Subcutaneous adipose tissue (tissue), 4 donors: Measurements from ENCODE around the gene SLC17A7. TPM values are rescaled to one million over a fixed set of nuclear protein-coding genes. Genes with fewer than 3 reads are reported as not detected.

Experiments
- total RNA-seq, 4 donors: library from RNA; depleted of rRNA; stranded (reverse); fragments of >200 nt; gene quantifications; one replicate each; pipeline ENCODE4 v1.1.0, GENCODE V29; 2016
- TF ChIP-seq, protein P1 (sequence below): fragments of 450-650 bp; IDR thresholded peaks from one replicate; pipeline ENCODE4 v1.5.1; 2016; ENCODE audit warnings: low read depth, mild to moderate bottlenecking, control low read depth, antibody characterized with exemption, moderate library complexity

SLC17A7 gene
- total RNA-seq, 4 donors from 2014 or later: 1.7 to 3.6 (median 2.8) TPM

DNA sequence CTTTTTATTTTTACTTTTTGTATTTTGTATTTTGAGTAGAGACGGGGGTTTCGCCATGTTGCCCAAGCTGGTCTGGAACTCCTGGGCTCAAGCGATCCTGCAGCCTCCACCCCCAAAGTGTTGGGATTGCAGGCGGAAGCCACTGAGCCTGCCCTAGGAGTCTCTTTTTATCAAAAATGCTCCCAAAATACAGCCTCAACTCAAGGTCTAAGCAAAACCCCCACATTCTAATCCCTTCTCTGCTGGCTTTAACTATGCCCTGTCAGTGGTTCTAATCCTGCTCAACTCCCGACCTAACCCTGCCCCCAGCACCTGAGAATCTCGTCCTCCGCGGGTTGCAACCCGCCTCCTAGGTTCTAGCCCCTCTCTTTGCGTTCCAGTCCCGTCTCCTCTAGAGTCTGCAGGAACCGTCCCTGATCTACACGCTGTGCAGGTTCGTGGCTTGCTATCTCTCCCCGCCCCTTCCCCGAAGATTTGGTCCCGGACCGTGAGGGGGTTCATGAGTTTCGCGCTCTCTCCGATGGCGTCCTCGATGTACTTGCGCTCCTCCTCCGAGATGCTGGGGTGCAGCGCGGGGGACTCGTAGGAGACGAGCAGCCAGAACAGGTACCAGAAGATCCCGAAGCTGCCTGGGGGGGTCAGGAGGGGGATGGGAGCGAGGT is 8.0 kb downstream of the SLC17A7 start:
- TF ChIP-seq, protein P1, sequence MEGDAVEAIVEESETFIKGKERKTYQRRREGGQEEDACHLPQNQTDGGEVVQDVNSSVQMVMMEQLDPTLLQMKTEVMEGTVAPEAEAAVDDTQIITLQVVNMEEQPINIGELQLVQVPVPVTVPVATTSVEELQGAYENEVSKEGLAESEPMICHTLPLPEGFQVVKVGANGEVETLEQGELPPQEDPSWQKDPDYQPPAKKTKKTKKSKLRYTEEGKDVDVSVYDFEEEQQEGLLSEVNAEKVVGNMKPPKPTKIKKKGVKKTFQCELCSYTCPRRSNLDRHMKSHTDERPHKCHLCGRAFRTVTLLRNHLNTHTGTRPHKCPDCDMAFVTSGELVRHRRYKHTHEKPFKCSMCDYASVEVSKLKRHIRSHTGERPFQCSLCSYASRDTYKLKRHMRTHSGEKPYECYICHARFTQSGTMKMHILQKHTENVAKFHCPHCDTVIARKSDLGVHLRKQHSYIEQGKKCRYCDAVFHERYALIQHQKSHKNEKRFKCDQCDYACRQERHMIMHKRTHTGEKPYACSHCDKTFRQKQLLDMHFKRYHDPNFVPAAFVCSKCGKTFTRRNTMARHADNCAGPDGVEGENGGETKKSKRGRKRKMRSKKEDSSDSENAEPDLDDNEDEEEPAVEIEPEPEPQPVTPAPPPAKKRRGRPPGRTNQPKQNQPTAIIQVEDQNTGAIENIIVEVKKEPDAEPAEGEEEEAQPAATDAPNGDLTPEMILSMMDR: no peak

DNA sequence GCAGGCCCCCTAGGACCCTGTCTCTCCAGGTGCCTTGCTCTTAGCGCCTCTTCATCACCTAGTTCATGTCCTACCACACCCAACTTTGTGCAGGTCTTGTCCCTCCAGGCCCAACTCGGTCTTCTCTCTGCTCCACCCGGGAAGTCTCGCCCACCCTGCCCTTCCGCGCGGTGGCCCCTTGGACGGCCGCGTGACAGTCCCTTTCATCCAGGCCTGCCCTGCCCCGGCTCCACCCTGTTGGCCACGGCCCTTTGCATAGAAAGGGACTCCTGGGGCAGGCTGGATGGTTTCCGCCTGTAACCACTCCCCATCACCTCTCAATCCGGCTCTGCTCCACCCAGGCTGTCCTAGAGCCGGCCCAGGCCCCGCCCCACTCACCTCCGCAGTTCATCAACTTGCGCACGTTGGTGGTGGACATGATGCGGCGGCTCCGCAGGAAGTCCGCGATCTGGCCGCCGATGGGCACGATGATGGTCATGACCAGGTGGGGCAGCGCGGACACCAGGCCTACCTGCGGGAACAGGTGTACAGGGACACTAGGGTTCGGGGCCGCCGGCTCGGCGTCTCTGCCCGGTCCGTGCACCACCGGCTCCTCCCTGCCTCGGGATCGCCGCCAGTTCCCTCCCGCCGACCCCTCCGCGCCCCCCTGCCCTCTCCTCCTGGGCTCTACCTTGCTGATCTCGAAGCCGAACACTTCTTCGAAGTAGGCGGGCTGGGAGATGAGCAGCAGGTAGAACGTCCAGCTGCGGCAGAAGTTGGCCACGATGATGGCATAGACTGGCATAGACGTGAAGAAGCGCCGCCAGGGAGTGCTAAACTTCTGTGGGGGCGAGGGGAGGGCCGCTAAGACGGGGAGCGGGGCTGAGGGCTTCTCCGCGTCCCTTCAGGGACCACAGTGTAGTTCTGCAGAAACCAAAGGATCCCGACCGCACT is 8.9 kb downstream of the SLC17A7 start:
- TF ChIP-seq, protein P1: no peak

DNA sequence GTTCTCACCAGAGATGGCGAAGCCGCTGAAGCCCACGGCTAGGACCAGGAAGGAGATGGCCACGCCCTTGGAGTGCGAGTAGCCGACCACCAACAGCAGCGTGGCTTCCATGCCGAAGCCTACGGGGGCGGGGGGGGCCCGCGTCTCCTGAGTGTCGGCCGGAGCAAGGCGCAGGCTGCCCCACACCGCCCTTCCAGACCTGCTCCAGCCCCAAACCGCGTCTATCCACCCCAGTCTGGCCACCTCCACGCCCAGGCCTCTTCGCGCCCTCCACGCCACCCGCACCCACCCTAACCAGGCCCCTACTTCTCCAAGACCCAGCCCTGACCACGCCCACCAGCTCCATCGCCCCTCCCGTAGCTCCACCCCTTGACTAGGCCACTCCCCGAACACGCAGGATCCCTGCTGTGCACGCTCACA is 10.0 kb downstream of the SLC17A7 start:
- TF ChIP-seq, protein P1: no peak

DNA sequence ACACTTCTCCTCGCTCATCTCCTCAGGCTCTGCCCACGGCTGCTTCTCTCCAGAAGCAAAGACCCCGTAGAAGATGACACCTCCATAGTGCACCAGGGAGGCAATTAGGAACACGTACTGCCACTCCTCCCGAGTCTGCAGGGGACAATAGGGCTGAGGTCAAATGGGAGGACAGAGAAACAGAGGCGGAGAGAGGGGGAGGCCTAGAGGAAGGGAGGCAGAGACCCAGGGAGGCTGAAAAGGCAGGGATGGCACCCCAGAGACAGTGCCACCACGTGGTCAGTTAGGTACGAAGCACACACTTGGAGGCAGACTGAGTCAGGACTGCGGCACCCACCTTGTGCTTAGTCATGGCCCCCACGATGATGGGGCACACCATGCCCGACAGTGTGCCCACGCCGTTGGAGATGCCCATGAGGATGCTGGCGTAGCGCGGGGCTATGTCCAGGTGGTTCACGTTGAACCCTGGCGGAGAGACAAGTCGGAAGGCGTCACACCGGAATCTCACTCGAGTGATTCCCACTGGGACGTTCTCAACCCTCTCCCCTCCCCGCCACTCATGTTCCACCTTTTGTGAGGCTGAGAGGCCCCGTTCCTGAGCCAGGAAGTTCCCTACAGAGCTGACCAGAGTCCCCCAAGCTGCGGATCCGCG is 10.5 kb downstream of the SLC17A7 start:
- TF ChIP-seq, protein P1: no peak

DNA sequence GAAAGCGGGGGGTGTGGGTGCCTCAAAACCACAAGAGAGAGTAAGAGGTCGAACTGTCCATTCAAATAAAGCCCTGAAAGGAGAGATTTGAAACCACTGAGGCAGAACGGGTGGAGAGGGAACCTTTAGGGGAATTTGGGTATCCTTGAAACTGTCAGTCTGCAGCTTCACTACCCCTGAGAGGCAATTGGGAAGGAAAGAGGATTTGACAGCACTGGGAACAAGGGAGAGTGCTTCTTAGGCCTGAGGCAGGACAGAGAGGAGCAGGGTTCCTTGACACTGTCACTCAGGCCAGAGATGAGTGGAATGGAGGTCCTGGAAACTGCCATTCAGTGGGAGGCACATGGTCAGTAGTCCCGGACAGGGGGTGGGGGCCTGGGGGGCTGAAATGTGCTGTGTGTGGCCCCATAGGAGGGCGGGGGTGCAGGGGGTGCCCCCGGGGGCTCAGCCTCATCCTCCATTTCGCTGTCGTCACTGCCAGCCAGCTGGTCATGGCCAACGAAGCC is 11.1 kb downstream of the SLC17A7 start:
- TF ChIP-seq, protein P1: no peak

DNA sequence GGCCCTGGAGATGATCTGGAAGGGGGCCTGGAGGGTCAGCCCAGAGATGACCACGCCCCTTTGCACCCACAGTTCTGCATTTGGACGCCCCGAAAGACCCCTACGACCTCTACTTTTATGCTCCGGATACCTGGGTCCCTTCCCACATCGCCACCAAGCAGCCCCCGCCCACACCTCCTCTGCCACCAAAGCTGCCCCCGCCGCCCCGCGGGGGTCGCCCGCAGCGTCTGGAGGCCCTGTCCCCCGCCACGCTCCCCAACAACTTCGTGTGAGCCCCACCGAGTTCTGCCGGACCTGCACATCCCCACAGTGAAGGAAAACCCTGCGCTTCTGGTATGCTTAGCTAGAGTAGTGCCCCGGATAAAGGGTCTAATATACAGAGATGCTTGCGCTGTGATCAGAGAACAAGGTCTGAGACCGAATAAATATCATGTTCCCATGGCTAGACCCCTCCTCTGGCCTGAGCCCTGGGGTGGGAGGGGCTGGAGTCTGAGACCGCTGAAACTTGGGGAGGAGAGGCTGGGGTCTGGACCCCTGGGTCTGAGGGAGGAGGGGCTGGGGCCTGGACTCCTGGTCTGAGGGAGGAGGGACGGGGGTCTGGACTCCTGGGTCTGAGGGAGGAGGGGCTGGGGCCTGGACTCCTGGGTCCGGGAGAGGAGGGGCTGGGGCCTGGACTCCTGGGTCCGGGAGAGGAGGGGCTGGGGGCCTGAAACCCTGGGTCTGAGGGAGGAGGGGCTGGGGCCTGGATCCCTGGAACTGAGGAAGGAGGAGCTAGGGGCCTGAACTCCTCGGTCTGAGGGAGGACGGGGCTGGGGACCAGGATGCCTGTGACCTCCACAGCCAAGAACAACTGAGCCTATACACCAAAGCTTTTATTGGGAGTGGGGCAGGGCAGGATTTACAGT is 12.5 kb downstream of the SLC17A7 start:
- TF ChIP-seq, protein P1: no peak
